ENCODE results near the gene PDE3B.

DNA sequence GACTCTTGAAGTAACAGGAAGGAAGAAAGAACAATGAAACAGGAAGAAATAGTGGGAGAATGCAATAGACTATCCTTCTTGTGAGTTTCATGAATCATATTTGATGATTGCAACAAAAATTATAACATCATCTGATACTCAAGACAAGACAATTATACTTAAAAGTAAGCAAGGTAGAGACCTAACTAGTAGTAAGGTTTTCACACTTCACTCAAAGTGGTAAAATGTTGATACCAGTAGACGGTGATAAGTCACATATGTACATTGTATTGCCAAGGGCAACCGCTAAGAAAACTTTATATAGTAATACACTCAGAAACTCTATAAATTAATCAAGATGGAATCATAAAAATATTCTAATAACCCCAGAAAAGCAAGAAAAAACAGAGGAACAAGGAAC, 140.6 kb downstream of the PDE3B start:
- TF ChIP-seq, protein P1, sequence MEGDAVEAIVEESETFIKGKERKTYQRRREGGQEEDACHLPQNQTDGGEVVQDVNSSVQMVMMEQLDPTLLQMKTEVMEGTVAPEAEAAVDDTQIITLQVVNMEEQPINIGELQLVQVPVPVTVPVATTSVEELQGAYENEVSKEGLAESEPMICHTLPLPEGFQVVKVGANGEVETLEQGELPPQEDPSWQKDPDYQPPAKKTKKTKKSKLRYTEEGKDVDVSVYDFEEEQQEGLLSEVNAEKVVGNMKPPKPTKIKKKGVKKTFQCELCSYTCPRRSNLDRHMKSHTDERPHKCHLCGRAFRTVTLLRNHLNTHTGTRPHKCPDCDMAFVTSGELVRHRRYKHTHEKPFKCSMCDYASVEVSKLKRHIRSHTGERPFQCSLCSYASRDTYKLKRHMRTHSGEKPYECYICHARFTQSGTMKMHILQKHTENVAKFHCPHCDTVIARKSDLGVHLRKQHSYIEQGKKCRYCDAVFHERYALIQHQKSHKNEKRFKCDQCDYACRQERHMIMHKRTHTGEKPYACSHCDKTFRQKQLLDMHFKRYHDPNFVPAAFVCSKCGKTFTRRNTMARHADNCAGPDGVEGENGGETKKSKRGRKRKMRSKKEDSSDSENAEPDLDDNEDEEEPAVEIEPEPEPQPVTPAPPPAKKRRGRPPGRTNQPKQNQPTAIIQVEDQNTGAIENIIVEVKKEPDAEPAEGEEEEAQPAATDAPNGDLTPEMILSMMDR (IDR thresholded peaks at IDR 0.05) = no peak
- TF ChIP-seq POLR2A (IDR thresholded peaks at IDR 0.05) (no peak), POLR2AphosphoS5 (IDR thresholded peaks at IDR 0.05) (no peak)

Measured in breast epithelium (tissue), 3 donors.